GM18526 (cell line): Measurements from ENCODE around the gene TBX20.

Source experiments
- POLR2A ChIP-seq: IDR thresholded peaks from 3 replicates; pipeline ENCODE4 v1.6.1; 2011; ENCODE audit not compliant: insufficient read length; ENCODE audit errors: extremely low read depth

The TBX20 gene

GRCh38 chr7:35258868-35259522 is 5.1 kb upstream of the TBX20 start:
- TF ChIP-seq POLR2A = no peak

- no peak for TF ChIP-seq POLR2A
Observed at GRCh38 chr7:35258125-35258867, 4.4 kb upstream of the TBX20 start.

- TF ChIP-seq POLR2A = no peak
Observed at GRCh38 chr7:35257251-35258124, 3.6 kb upstream of the TBX20 start.

GRCh38 chr7:35256256-35257175 is 2.6 kb upstream of the TBX20 start:
- no peak for TF ChIP-seq POLR2A

GRCh38 chr7:35255443-35256255 is 1.7 kb upstream of the TBX20 start:
- no peak for TF ChIP-seq POLR2A

- TF ChIP-seq POLR2A = no peak
Observed at GRCh38 chr7:35254496-35255442, 869 bp upstream of the TBX20 start.

GRCh38 chr7:35253460-35253709 is 515 bp downstream of the TBX20 start:
- TF ChIP-seq POLR2A = no peak

GRCh38 chr7:35252612-35253459 is 1.1 kb downstream of the TBX20 start:
- no peak for TF ChIP-seq POLR2A

- no peak for TF ChIP-seq POLR2A
Observed at GRCh38 chr7:35251606-35252310, 2.1 kb downstream of the TBX20 start.

GRCh38 chr7:35250941-35251340 is 3.0 kb downstream of the TBX20 start:
- no peak for TF ChIP-seq POLR2A

GRCh38 chr7:35250452-35250851 is 3.4 kb downstream of the TBX20 start:
- no peak for TF ChIP-seq POLR2A

GRCh38 chr7:35249537-35249907 is 4.4 kb downstream of the TBX20 start:
- no peak for TF ChIP-seq POLR2A
